Suppressor macrophage treated with lipopolysaccharide for 1 hour (primary cell): Measurements from ENCODE around the gene PLEKHA7.
"Not testable (repeated sequence)": the region's sequence is repeated elsewhere in the genome, so short reads cannot be mapped to it uniquely, and the experiment has no call there.

Source experiments
- DNase-seq, 3 donors: peaks; one replicate each; pipeline ENCODE4 v3.0.0-alpha.2; 2020 to 2022

The PLEKHA7 gene, protein sequence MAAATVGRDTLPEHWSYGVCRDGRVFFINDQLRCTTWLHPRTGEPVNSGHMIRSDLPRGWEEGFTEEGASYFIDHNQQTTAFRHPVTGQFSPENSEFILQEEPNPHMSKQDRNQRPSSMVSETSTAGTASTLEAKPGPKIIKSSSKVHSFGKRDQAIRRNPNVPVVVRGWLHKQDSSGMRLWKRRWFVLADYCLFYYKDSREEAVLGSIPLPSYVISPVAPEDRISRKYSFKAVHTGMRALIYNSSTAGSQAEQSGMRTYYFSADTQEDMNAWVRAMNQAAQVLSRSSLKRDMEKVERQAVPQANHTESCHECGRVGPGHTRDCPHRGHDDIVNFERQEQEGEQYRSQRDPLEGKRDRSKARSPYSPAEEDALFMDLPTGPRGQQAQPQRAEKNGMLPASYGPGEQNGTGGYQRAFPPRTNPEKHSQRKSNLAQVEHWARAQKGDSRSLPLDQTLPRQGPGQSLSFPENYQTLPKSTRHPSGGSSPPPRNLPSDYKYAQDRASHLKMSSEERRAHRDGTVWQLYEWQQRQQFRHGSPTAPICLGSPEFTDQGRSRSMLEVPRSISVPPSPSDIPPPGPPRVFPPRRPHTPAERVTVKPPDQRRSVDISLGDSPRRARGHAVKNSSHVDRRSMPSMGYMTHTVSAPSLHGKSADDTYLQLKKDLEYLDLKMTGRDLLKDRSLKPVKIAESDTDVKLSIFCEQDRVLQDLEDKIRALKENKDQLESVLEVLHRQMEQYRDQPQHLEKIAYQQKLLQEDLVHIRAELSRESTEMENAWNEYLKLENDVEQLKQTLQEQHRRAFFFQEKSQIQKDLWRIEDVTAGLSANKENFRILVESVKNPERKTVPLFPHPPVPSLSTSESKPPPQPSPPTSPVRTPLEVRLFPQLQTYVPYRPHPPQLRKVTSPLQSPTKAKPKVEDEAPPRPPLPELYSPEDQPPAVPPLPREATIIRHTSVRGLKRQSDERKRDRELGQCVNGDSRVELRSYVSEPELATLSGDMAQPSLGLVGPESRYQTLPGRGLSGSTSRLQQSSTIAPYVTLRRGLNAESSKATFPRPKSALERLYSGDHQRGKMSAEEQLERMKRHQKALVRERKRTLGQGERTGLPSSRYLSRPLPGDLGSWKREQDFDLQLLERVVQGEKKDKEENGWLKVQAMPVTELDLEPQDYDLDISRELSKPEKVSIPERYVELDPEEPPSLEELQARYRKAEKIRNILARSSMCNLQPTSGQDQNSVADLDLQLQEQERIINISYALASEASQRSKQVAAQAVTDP

DNA sequence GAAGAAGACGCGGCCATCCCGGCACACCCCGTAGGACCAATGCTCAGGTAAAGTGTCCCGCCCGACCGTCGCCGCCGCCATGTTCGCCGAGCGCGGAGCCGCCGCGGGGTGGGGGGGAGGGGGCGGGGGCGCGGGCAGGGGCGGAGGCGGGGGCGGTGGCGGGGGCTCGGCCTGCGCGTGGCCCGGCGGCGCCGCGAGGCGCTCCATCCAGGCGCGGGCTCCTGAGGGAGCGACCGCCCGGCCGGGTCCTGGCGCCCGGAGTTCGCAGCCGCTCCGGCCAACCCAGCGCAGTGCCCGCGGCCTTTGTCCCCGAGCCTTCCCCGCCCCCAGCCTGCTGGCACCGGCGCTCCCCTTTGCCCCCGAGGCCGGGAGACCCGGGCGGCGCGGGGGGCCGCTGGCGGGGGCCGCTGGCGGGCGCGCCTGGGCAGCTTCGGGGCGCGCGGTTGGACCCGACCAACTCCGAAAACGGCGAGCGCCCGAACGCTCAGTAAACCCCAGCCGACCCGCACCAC, at the start of gene PLEKHA7:
Gene PLEKHA7 (minus strand): TSS at position 94 of the 512 bp plus-strand sequence. CDS start 13 bp downstream, at position 81.
- DNase-seq, result peak in 1 of 3 donors; percentile 32

DNA sequence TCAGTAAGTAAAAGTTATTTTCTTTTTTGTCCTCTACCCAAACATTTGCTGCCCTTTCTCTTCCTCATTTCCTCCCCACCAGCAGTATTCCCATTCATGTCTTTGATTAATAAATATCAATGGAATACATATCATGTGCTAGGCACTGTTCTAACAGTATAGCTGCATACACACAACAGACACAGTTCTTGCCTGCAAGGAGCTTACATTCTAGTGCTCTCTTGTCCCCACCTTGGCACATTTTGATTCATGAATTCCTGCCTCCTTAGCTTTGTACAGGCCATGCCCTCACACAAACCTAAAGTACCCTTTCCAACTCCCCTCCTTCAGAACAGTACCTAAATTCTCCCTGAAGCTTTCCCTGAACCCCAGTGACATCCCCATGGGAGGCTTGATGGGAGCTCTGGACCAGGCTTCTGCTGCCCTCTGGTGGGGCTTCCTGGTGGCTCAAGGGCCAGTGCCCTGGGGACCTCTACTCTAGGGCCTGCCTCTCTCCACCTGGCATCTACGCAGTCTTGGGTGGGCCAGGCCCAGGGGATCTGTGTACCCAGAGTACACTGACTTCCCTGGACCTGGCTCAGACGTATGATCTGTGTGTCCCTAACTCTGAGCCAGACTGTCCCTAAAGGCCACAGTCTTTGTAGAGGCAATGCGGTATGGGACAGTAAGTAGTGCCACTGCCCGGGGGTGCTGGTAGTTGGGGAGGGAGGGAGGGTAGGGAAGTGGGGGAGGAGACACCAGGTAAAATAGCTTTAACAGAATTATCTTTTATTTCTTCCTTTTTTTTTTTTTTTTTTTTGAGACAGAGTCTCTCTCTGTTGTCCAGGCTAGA, 49.2 kb upstream of the PLEKHA7 start:
- peak; percentile 55 to 78 (median 68) for DNase-seq

DNA sequence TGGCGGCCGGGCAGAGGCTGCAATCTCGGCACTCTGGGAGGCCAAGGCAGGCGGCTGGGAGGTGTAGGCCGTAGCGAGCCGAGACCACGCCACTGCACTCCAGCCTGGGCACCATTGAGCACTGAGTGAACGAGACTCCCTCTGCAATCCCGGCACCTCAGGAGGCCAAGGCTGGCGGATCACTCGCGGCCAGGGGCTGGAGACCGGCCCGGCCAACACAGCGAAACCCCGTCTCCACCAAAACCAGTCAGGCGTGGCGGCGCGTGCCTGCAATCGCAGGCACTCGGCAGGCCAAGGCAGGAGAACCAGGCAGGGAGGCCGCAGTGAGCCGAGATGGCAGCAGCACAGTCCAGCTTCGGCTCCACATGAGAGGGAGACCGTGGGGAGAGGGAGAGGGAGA, 36.9 kb upstream of the PLEKHA7 start:
- not testable (repeated sequence) for DNase-seq

DNA sequence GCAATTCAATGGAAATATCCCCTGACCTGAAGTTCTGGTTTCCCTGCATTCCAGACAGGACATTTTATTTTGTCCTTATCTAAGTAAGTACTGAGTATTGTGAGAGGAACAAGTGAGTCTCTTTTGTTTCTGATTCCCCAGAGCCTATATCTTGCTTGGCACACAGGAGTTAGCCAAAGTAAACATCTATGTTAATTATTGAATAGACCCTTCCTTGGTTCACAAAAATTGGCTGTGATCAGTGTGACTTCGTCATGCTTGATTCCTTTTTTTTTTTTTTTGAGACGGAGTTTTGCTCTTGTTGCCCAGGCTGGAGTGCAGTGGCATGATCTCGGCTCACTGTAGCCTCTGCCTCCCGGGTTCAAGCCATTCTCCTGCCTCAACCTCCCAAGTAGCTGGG, 34.3 kb upstream of the PLEKHA7 start:
- not testable (repeated sequence) for DNase-seq

DNA sequence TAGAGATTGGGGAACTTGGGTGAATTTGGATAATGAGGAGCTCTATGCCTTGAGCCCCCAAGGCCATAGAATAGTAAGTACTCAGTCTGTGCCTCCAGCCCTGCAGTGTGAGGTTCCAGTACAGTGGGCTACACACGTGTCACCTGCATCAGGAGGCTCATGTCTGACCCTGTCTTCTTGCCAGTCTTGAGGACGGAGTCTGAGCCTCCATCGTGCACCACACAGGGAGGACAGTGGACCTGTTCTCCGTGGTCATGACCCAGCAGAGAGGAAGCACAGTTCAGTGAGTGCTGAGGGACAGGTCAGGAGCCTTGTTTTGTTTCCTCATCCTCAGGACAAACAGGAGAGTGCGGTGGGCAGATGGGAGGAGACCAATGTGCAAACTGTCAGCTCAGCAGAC, 32.5 kb upstream of the PLEKHA7 start:
- DNase-seq, result no peak

DNA sequence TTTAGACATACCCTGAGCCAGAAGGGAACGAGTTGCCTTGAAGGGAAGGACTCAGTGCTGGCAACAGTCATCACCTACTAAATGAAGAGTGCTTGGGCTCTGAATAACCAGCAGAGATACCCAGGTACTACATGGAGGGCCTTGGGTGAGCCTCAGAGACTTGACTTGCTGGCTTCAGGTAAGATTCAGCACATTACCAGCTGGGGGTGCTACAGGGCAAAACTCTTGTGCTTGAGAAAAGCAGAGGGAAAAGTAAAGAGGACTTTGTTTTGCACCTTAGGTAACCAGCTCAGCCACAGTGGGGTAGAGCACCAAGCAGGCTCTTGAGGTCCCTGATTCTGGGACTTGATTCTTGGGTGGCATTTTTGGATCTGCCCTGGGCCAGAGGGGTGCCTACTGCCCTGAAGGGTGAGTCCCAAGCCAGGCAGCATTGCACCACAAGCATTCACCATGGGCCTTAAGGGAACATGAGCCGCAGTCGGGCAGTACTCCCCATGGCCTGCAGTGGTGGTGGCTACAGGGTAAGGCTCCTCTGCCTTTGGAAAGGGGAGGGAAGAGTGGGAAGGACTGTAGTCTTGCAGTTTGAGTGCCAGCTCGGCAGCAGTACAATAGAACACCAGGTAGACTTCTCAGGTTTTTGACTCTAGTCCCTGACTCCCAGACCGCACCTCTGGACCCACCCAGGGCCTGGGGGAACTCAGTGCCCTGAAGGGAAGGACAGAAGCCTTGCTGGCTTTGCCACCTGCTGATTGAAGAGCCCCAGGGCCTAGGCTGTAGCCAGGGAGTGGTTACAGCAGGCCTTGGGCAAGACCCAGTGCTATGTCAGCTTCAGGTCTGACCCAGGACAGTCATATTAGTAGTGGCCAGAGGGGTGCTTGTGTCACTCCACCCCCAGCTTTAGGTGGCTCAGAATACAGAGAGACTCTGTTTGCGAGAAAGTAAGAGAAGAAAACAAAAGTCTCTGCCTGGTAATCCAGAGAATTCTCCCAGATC, 22.7 kb upstream of the PLEKHA7 start:
- no peak for DNase-seq

DNA sequence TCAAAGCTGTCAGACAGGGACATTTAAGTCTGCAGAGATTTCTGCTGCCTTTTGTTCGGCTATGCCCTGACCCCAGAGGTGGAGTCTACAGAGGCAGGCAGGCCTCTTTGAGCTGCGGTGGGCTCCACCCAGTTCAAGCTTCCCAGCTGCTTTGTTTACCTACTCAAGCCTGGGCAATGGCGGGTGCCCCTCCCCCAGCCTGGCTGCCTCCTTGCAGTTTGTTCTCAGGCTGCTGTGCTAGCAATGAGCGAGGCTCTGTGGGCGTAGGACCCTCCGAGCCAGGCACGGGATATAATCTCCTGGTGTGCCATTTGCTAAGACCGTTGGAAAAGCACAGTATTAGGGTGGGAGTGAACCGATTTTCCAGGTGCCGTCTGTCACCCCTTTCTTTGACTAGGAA, 19.8 kb upstream of the PLEKHA7 start:
- DNase-seq, result not testable (repeated sequence)

DNA sequence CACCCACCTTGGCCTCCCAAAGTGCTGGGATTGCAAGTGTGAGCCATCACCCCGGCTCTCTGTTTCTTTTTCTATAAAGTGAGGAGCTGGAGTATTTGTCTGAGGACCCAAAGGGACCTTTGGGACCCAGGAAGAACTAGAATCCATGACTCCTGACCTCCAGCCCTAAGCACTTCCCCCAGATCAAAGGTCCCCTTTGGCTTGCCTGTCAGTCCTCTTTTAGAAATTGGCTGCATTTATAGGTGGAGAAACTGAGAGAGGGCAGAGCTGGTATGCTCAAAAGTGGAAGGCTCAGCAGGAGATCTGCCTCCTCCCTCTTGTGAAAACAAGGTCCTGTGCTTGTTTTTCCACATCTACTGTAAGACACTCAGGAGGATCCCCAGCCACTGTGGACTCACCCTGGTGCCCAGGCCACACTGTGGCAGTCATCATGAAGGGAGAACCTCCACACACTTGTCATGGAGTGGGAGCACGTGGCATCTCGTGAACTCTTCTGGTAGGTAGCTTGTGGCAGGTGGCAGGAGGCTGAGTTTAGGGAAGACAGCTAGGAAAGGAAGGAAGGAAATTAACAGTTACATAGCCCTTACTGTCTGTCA, 12.4 kb upstream of the PLEKHA7 start:
- no peak for DNase-seq

DNA sequence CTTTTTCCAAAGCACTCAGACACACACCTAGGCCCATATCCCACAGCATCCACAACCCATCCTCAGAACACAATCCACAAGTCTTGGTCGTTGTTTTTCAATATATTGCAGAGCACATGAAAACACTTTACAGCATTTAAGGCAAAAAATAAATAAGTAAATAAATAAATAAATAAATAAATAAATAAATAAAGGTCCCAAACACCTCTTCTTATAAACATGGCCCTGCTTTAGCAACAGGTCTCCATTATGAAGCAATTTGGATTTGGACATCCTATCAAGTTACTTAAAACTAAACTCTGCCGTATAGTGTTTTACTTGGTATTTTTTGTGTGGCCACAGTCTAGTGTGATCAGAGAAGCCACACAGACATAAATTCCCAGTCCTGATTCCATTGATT, 10.7 kb upstream of the PLEKHA7 start:
- no peak for DNase-seq

DNA sequence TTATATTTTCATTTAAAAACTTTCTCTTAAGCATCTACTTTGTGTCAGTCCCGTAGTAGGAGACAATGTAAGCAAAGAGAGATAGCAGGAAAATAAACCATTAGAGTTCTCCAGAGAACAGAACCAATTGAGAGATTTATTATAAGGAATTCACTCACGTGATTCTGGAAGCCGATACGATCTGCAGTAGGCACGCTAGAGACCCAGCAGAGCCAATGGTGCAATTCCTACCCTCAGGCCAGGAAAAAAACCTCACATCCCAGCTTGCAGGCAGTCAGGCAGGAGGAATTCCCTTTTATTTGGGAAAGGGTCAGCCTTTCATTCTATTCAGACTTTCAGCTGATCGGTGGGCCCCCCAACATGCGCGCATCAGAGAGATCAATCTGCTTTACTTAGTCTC, 7.3 kb upstream of the PLEKHA7 start:
- DNase-seq, result no peak

DNA sequence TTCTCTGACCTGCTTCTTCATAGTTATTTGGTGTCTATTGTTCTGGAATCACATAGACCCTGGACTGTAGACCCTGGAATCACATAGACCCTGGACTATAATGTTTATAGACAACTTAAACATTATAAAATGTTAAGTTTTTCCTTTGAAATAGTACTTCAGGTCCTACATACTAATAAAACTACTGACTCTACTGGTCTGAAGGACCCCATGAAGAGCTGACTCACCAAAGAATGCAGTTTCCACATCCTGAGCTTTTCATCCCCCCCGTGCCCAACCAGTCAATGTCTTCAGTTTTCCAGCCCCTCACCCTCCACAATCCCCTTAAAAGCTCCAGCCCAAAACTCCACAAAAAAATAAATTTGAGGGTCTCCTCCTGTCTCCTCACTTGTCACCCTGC, 6.6 kb upstream of the PLEKHA7 start:
- DNase-seq, result no peak

DNA sequence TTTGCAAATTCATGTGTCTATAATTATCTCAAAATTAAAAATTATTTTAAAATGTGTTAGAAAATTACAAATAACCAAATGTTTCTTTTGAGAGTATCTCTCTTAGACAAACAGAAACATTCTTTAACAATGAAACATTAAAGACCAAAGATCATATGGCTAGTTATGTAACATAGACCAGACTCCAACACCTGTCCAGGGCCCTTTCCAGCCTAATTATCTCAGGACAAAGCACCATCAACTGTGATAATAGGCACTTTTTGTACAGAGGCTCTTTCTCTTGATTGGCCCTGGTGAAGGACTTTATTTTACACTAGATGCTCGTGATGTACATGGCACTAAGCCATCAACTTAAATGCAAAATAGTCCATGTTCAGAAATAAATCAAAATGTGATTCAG, 5.0 kb upstream of the PLEKHA7 start:
- DNase-seq, result no peak

DNA sequence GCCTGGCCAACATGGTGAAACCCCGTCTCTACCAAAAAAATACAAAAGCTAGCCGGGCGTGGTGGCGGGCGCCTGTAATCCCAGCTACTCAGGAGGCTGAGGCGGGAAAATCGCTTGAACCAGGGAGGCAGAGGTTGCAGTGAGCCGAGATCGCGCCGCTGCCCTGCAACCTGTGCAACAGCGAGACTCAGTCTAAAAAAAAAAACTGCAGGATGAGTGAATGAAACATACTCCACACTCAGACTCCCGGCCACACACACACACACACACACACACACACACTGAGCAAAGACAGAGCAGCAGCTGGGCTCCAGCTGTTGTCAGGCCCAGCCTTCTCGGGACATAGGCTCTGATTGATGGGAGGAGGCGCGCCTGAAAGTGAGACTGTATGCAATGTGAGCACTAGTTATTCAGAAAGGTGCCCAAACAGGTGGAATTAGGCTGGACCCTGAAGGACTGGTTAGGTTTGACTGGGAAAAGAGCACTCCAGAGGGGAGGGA, 1.5 kb upstream of the PLEKHA7 start:
- no peak for DNase-seq

DNA sequence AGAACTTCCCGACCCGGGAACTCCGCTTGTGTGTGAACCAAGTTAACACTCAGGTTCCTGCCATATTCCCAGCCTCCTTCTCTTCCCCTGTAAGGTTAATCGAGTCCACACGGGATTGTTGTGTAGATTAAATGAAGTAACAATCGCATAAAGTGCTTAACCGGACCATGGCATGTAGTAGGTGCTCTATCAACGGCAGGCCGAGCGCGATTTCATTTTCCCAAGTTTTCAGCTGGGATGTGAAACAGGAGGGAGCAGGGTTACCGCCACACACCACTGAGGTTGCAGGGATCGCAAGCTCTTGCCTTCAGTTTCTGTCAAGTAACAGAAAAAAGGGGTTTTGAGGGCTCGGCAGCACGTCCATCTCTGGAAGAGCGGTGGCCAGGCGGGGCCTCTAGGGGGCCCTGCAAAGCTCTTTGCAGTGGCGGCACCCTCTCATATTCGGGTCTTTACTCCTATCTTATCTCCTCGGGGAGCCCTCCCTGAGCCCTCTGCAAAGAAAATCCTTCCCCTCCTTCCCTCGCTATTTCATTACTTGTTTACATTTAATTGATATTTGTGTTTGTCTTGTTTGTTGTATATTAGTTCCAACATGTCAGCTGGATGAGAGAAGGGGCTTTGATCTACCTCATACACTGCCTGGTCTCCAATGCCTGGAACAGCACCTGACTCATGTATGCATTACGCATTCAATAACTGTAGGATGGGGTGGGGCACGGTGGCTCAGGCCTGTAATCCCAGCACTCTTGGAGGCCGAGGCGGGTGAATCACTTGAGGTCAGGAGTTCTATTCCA, 816 bp upstream of the PLEKHA7 start:
- DNase-seq, result peak in 2 of 3 donors; percentile 31 to 43

DNA sequence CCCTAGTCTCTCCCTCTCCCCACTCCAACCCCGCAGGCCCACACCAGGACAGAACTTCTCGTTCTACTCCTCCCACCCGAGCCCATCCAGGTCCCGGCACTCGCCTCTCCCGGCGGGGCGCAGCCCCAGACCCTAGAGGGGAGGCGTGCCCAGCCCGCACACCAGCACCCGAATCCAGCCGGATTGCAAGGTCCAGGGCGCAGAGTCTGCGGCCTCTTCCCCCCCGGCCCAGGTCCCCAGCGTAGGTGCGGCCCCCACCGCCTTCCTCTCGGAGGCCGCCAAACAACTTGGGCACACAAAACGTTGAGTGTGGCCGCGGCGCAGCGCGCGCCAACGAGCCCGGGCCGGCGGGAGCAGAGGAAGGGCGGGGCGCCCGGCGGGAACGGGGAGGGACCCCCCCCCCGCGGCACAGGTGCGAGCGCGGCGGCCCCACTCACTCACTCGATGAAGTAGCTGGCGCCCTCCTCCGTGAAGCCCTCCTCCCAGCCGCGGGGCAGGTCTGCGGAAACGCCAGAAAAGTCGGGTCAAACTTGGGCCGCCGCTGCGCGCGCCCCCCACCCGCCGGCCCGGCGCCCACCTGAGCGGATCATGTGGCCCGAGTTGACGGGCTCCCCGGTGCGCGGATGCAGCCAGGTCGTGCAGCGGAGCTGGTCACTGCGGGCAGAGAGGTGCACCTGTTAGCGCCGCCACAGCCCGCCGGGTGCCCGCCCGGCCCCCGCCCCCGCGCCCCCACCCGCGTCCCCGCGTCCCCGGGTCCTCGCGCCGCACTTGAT, 480 bp downstream of the PLEKHA7 start:
- DNase-seq, result peak in 1 of 3 donors; percentile 36

DNA sequence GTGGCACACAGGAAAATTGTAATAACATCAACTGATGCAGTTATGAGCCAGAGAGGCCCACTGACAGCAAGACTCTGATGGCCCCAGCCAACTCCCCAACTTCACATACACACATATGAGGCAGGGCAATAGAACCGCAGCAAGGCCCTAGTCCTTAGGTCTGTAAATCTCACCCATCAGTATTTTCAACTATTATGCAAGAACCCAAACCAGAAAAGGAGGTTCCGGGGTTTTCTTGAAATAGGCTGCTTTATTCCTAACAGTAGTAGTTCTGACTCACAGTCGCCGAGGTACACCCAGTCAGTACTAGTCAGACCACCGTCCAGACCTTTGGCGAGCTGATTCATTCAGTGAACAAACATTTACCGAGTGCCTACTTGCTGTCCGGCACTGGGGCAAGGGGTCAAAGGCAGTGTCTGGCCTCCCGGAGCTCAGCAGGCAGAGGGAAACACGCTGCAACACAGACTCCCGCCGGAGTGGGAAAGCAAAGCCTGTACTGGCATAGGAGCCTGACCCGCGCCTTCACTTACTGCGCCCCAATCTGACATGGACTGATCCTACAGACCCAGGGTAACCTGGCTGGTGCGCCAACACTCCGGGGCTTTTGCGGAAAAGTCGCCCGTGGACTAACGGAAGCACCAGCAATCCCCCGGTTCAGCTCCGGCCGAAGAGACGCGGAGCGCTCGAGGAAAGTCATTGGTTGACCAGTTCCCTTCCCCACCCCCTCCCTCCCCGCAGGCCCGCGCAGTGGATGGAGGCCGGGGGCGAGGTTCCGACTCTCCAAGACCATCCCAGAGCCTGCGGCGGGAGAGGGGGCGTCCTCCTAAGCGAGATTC, 1.3 kb downstream of the PLEKHA7 start:
- peak in 2 of 3 donors; percentile 7 to 15 for DNase-seq

DNA sequence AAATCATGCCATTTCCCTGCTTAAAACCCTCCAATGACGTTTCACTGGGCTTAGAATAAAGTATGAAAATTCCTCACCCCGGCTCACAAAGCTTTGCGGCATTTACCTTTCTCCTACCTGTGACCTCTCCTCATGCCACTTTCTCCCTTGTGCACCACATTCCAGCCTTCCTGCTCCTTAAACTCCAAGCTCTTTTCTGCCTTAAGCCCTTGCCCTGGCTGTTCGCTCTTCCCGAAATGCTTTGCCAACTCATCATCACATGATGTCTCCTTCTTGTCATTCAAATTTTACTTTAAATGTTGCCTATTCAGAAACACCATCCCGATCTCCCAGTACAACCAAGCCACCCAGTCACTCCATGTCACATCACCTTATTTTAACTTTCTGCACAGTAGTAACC, 2.0 kb downstream of the PLEKHA7 start:
- DNase-seq, result no peak
